Measurements from ENCODE around the gene C19orf12.

The C19orf12 gene

GRCh38 chr19:29662278-29662603, 52.8 kb downstream of the C19orf12 start:
- no peak for DNase-seq

GRCh38 chr19:29660835-29661234, 54.2 kb downstream of the C19orf12 start:
- no peak for DNase-seq

GRCh38 chr19:29658221-29658991, 56.7 kb downstream of the C19orf12 start:
- no peak for DNase-seq

GRCh38 chr19:29655648-29656335, 59.3 kb downstream of the C19orf12 start:
- DNase-seq: no peak

GRCh38 chr19:29653398-29653797, 61.7 kb downstream of the C19orf12 start:
- DNase-seq: no peak

- no peak for DNase-seq
Measured at GRCh38 chr19:29651622-29652394, 63.3 kb downstream of the C19orf12 start.

- DNase-seq: no peak
Measured at GRCh38 chr19:29650772-29651387, 64.2 kb downstream of the C19orf12 start.

Measured in NCI-H1417 treated with DMSO at 0.1 percent for 48 hours (cell line).